ENCODE data around the gene TMEM253. TPM values are rescaled to one million over a fixed set of nuclear protein-coding genes. Genes with fewer than 3 reads are reported as not detected.

Gene TMEM253
- total RNA-seq, 4 donors from 2014 or later, result 0.23 TPM; not detected in 3

GRCh38 chr14:21066882-21067502 is 33.9 kb upstream of the TMEM253 start:
- intact Hi-C loops (cut with DNase I), result no loop called here
- H3K36me3 ChIP-seq, result no peaks in the 10 kb centered on the region
- WGBS, result 75% methylated on average over 7 of the region's 7 CpGs
- DNase-seq (ENCODE audit: extremely low spot score), result no peak
- H3K9me3 ChIP-seq, result no peaks in the 10 kb centered on the region
- H3K27ac ChIP-seq (replicated peaks in 1 of 4), result no peak overlapping the region
- H3K27me3 ChIP-seq, result no peaks in the 10 kb centered on the region
- H3K4me3 ChIP-seq, result no peak overlapping the region
- TF ChIP-seq EP300 (IDR thresholded peaks at IDR 0.05) (no peak), CTCF (IDR thresholded peaks at IDR 0.05) (no peak), POLR2AphosphoS5 (IDR thresholded peaks at IDR 0.05) (no peak)
- H3K4me1 ChIP-seq, result peaks cover 25 to 46% (median 43%) of the 10 kb centered on the region in 4 donors

GRCh38 chr14:21068521-21069387 is 32.1 kb upstream of the TMEM253 start:
- Histone ChIP-seq H3K4me1 (peaks cover 33 to 50% (median 47%) of the 10 kb centered on the region in 4 donors), H3K27ac (replicated peaks in 1 of 4) (peak overlapping the region; percentile 88 to 90 (median 90)), H3K9me3 (no peaks in the 10 kb centered on the region), H3K27me3 (no peaks in the 10 kb centered on the region), H3K4me3 (peak overlapping the region; percentile 76 to 86 (median 81)), H3K36me3 (peaks cover 0 to 10% (median 8%) of the 10 kb centered on the region in 4 donors)
- TF ChIP-seq CTCF (IDR thresholded peaks at IDR 0.05) (peak; percentile 71 to 80 (median 78)), POLR2AphosphoS5 (IDR thresholded peaks at IDR 0.05) (no peak), POLR2A (IDR thresholded peaks at IDR 0.05; ENCODE audit: low read depth) (no peak), EP300 (IDR thresholded peaks at IDR 0.05) (no peak)
- no peak for DNase-seq (ENCODE audit: extremely low spot score)
- intact Hi-C loops (cut with DNase I), result loop anchor here (2.0 kb wide), 1 partner anchor 36 kb away; no protein-coding TSS in a partner anchor
- 4% methylated on average over 24 of the region's 45 CpGs for WGBS

- intact Hi-C loops (cut with DNase I), result loop anchor here (2.0 kb wide), 2 partner anchors 23 to 35 kb away; no protein-coding TSS in a partner anchor
- H3K27ac ChIP-seq (replicated peaks in 1 of 4), result peak overlapping the region; percentile 88 to 90 (median 90)
- TF ChIP-seq POLR2A (IDR thresholded peaks at IDR 0.05; ENCODE audit: low read depth) (no peak), EP300 (IDR thresholded peaks at IDR 0.05) (no peak), CTCF (IDR thresholded peaks at IDR 0.05) (no peak), POLR2AphosphoS5 (IDR thresholded peaks at IDR 0.05) (no peak)
- peak overlapping the region; percentile 76 to 86 (median 81) for H3K4me3 ChIP-seq
- no peak for DNase-seq (ENCODE audit: extremely low spot score)
- H3K36me3 ChIP-seq, result peaks cover 0 to 18% (median 15%) of the 10 kb centered on the region in 4 donors
- H3K9me3 ChIP-seq, result no peaks in the 10 kb centered on the region
- under 1% methylated on average over 24 of the region's 40 CpGs for WGBS
- peaks cover 33 to 54% (median 49%) of the 10 kb centered on the region in 4 donors for H3K4me1 ChIP-seq
- no peaks in the 10 kb centered on the region for H3K27me3 ChIP-seq
Measured at GRCh38 chr14:21069388-21070082, 31.3 kb upstream of the TMEM253 start.

GRCh38 chr14:21070083-21070609 is 30.7 kb upstream of the TMEM253 start, which contains the start of gene ARHGEF40:
TSS of gene ARHGEF40 (plus strand) at chr14:21070304. CDS start at chr14:21070397, 93 bp downstream.
- H3K4me1 ChIP-seq, result peaks cover 33 to 56% (median 50%) of the 10 kb centered on the region in 4 donors
- peak in 1 of 2 donors; percentile 17 for TF ChIP-seq POLR2AphosphoS5 (IDR thresholded peaks at IDR 0.05)
- no peak for TF ChIP-seq EP300 (IDR thresholded peaks at IDR 0.05)
- H3K4me3 ChIP-seq, result peak within 1 kb of the TSS; percentile 76 to 86 (median 81)
- peak within 1 kb of the TSS; percentile 88 to 90 (median 90) for H3K27ac ChIP-seq (replicated peaks in 1 of 4)
- no peak for DNase-seq (ENCODE audit: extremely low spot score)
- no peaks in the 10 kb centered on the region for H3K9me3 ChIP-seq
- peaks cover 0 to 24% (median 22%) of the 10 kb centered on the region in 4 donors for H3K36me3 ChIP-seq
- no peaks in the 10 kb centered on the region for H3K27me3 ChIP-seq
- 0% methylated on average over 40 of the region's 63 CpGs for WGBS
- intact Hi-C loops (cut with DNase I), result loop anchor here (2.0 kb wide), 1 partner anchor 23 kb away; no protein-coding TSS in a partner anchor
